Neural cell (in vitro differentiated cells): ENCODE results near the gene ANKRD10.

ENCODE experiments used
- CTCF ChIP-seq: fragments of 450-650 bp; IDR thresholded peaks from 2 replicates; pipeline ENCODE4 v1.5.1; 2014; ENCODE audit warnings: antibody characterized with exemption, mild to moderate bottlenecking, moderate library complexity; ENCODE audit not compliant: poor library complexity, severe bottlenecking
- EP300 ChIP-seq: fragments of 450-650 bp; conservative IDR thresholded peaks from 2 replicates; pipeline ENCODE4 v1.6.1; 2014; ENCODE audit warnings: antibody characterized with exemption, mild to moderate bottlenecking, moderate library complexity; ENCODE audit not compliant: poor library complexity, severe bottlenecking
- EZH2 ChIP-seq: fragments of 200-600, 300-800 bp; shearing (Covaris generic), sonication (generic); IDR thresholded peaks from 2 replicates; pipeline ENCODE4 v1.6.1; 2014; ENCODE audit warnings: antibody characterized with exemption, low read length, borderline replicate concordance, mild to moderate bottlenecking; ENCODE audit not compliant: insufficient read depth, poor library complexity, severe bottlenecking
- MXI1 ChIP-seq: fragments of 450-650 bp; conservative IDR thresholded peaks from 2 replicates; pipeline ENCODE4 v1.6.1; 2014; ENCODE audit warnings: antibody characterized with exemption, mild to moderate bottlenecking; ENCODE audit not compliant: poor library complexity, severe bottlenecking
- POLR2AphosphoS5 ChIP-seq: IDR thresholded peaks from 2 replicates; pipeline ENCODE4 v1.6.1; 2012
- RAD21 ChIP-seq: fragments of 450-650 bp; conservative IDR thresholded peaks from 2 replicates; pipeline ENCODE4 v1.6.1; 2014; ENCODE audit warnings: antibody characterized with exemption, mild to moderate bottlenecking, moderate library complexity
- REST ChIP-seq: IDR thresholded peaks from 2 replicates; pipeline ENCODE4 v1.6.1; 2012; ENCODE audit warnings: borderline replicate concordance
- SMC3 ChIP-seq: fragments of 450-650 bp; conservative IDR thresholded peaks from 2 replicates; pipeline ENCODE4 v1.6.1; 2014; ENCODE audit warnings: antibody characterized with exemption, mild to moderate bottlenecking, moderate library complexity; ENCODE audit not compliant: poor library complexity
- TAF1 ChIP-seq: IDR thresholded peaks from 2 replicates; pipeline ENCODE4 v1.6.1; 2012; ENCODE audit warnings: low read depth

- TF ChIP-seq CTCF (no peak), REST (no peak), EZH2 (no peak), POLR2AphosphoS5 (no peak), TAF1 (no peak), SMC3 (no peak), RAD21 (no peak), MXI1 (no peak), EP300 (no peak)
Observed at GRCh38 chr13:110872768-110873638, 41.9 kb downstream of the ANKRD10 start.
